ENCODE results near the gene CUX1.
"Not testable (repeated sequence)": the region's sequence is repeated elsewhere in the genome, so short reads cannot be mapped to it uniquely, and the experiment has no call there.

Gene CUX1

DNA sequence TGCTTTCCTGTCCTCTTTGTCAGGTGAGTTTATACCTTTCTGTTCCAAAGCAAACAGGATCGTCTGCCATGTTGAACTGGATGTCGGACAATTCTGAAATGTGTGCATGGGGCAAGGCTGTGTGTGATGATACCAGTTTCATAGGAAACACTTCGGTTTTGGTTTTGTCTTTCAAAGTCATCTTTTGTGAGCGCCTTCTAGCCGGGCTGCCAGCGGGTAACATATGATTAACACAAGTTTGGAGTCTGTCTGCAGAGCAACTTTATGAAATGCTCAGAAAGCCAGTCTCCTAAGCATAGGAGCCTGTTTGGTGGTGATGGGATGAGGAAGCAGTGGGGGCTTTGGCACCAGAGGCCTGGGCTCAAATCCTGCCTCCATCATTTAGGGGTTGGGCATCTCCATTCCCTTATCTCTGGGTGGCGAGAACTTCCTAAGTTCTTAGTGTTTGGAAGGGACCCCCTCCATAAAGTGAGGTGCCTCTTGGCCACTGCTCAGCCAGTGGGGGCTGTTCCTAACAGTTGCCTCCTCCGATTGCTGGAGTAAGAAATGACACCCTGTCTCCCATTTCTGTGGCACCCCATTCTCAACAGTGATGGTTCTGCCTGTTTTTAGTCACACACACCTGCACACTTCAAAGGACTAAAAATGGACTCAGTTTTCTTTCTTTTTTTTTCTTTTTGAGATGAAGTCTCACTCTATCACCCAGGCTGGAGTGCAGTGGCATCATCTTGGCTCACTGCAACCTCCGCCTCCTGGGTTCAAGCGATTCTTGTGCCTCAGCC is 36.8 kb downstream of the CUX1 start:
- no peak for DNase-seq

DNA sequence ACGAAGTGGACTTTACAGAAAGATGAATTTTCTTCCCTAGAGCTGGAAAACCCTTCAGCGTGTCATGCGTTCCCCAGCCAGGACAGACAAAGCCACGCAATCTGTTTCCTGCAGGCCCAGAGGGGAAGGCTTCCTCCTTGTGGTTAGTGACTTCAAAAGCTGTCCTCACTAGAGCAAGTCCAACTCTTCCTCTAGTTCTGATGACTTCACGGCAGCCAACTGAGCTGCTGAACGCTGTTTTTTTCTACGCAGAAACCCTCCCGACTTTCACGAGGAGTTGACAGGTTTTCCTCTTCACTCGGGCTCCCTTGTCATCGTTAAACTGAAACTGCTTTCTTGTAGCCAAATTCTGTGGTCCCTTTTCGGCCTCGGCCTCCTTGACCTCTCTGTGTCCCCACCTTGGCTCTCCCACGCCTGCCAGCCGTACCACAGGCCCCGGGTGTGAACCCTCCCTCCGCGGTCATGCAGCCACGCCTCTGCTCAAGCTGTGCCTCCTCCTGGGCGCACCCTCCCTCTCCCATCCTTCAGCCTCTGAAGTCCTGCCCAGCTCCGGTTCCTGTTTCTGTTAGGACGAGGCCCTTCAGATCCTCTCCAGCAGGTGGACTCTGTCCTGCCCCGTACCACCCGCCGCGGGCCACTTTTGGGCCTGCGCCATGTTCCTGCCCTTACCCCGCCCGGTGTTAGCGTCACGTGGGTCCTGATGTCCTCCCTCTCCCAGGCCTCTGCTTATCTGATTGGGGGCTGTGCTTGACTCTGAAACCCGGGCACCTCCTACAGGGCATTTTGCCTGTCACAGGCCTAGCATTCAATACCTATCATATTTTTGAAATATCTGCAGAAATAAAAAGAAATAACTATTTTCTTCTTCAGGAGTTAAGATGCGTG is 39.3 kb downstream of the CUX1 start:
- peak; percentile 62 to 67 for DNase-seq

DNA sequence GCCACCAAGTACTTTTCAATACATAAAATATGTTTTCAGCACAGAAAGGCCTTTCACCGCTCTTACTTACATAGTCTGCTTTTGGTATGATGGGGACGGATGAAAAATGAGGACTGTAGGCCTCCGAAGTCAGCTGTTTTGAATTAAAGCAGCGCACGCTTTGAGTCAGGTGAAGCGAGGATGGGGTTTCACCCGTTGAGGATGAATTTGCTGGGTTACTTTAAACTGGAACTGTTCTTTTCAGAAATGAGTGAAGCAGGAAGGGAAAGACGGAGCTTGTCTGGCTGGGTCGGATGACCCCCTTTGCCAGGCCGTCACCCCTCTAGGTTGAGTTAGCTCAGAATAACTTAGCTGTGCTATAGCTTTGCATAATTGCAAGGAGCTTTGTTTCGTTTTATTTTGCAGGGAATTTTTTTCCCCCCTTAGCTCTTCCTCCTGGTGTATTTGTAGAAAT is 40.0 kb downstream of the CUX1 start:
- no peak for DNase-seq

DNA sequence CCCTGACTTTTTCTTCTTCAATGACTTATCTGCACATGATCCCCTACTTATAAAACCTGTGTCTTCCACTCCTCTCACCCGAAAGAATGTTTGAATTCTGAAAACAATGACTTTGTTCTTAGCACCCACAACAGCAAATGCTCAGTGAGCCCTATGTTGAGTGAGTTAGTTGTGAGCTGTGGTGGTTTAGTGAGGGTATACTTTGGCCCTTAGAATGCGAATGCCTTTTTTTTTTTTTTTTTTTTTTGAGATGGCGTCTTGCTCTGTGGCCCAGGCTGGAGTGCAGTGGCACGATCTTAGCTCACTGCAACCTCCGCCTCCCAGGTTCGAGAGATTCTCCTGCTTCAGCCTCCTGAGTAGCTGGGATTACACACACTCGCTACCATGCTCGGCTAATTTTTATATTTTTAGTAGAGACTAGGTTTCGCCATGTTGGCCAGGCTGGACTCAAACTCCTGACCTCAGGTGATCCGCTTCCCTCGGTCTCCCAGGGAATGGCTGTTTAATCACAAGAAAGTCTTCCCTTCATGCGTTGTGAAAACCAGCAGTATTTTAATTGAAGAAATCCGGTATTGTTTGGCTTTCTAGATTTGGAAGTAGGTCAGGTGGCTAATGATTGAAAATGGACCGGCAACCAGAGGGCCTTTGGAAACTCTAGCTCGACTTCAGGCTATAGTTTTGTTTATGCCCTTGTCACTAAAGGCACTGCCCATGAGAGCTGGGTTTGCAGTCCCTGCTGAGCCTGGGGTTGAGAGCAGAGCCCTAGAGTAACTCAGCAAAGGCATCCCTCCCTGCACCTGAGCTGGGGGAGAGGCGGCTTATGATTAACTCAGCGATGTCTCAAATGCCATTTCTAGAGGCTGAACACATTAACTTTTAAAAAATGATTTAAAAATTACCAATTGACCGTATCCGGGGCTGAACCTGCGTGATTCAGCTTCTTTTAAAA is 41.3 kb downstream of the CUX1 start:
- no peak for DNase-seq

DNA sequence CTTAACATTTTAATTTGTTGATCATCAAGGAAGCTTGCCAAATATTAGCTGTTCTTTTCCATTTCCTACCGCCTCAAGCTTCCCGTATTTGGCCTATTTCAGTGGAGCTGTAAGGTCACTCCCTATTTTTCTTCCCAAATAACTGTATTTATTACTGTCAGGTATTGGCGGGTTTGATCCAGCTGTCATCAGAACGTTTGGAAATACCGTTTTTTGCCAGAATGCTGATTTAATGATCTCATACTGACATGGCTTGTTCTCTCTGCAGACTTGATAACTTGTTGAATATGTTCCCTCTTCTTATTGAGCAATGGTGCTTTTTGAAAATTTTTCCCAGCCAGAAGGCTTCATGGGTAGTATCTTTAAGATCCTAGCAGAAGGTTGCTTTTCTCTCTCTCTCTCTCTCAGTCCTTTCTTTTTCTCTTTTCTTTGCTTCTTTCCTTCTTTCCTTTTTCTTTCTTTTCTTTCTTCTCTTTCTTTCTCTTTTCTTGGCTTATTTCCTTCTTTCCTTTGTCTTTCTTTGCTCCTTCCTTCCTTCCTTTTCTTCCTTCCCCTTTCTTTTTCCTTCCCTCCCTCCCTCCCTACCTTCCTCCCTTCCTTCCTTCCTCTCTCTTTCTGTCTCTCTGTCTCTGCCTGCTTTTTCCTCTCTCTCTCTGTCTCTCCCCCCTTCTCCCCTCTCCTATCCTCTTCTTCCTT is 42.1 kb downstream of the CUX1 start:
- DNase-seq: no peak

DNA sequence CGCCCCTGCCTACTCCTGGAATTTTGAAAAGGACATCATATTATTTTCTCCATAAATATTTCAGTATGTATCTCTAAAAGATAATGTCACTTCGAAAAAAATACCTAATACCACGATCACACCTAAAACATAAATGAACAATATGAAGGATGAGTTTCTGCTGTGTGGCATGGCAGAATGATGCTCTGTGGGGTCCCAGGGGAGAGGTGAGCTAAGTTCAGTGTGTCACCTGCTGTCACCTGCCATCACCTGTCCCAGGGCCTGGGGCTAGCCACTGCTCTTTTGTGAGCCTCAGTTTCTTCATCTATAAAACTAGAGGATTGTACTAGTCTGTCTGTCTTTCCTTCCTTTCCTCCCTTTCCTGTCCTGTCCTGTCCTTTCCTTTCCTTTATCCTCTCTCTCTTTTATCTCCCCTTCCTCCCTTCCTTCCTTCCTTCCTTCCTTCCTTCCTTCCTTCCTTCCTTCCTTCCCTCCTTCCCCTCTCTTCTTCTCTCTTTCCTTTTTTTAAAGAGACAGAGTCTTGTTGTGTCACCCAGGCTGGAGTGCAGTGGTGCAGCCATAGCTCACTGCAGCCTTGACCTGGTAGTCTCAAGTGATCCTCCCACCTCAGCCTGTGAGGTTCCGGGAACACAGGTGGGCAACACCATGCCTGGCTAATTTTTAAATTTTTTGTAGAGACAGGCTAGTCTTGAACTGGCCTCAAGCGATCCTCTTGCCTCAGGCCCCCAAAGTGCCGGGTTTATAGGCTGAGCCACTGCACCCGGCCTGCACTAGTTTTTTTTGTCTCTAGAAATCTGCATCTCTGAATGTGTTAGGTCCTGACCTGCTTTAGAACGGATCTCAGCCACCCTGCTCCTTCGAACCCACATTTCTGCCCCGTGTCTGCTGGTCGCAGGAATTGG is 43.1 kb downstream of the CUX1 start:
- DNase-seq: no peak

DNA sequence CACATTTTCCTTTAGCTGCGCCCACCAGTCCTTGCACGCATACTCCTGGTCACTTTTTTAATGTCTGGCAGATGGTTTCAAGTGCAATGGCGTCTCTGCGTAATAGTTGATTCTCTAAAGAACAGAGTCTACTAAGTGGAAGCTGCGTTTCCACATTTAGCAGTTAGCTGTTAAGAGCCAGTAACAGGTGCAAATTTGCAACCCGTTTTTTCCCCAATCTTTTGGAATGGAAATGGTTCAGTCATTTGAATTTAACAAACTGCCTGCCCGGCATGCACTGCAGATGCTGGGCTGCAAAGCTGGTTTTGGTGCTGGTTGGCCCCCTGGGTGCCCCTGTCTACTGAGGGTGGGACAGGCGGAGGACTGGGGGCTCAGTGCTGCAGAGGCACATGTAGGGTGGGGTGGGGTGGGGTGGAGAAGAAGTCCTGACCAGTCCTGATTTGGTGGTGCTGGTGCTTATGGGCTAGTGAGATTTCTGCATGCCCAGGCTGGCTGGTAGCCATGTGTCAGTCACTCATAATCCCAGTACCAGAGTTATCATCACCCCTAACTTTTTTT is 43.9 kb downstream of the CUX1 start:
- DNase-seq: no peak

DNA sequence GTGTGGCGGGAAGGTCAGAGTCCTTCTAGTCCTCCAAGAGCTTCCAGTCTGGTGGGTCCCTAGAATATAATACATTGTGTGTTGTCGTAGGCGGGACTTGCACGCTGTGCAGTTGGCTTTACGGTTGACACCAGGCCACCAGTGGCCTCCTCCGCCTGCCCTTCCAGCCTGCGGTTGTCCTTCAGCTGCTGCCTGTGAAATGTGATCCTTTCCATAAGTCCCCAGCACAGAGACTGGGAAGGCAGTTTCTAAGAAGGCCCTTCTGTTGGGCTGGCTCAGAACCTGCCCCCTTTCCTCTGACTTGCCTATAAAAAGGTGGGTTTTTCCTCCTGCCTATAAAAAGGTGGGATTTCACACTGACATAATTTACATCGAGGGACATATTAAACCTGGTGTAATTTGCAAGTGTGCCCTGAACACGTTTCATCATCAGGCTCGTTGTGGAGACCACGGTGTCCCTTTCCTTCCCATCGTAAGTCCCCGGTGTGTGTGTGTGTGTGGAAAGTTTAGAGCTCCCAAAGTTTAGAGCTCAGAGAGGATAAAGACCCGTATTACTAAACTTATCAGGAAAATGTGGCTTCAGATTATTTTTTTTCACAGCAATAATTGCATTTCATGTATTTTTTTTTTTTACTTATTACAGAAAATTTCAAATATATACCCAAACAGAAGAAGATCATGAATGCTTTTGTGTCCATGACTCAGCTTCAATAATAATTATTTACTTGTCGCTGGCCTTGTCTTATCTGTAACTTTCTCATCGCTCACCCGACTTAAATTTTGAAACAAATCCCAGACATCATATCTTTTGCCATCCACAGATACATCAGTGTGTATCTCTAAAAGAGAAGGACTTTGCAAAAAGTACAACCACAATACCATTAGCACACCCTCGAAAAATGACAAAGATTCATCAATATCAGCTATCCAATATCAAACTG is 45.1 kb downstream of the CUX1 start:
- DNase-seq: no peak

DNA sequence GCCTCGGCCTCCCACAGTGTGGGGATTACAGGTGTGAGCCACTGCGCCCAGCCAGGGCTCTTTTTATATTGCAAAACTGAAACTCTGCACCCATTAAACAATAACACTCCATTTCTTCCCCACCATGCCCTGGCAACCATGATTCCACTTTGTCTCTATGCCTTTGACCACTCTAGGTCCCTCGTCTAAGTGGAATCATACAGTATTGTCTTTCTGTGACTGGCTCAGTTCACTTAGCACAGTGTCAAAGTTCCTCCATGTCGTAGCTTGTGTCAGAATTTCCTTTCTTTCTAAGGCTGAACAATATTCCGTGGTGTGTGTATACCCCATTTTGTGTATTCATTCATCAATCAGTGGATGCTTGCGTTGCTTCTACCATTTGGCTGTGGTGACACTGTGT is 46.2 kb downstream of the CUX1 start:
- DNase-seq: no peak

DNA sequence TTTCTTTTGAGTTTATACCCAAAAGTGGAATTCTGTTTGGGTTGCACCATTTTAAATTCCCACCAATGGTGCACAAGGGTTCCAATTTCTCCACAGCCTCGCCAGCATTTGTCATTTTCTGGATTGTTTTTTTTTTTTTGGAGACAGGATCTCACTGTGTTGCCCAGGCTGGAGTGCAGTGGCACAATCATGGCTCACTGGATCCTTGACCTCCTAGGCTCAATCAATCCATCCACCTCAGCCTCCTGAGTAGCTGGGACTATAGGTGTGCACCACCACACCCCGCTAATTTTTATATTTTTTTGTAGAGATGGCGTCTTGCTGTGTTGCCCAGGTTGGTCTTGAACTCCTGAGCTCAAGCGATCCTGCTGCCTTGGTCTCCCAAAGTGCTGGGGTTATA is 46.6 kb downstream of the CUX1 start:
- no peak for DNase-seq

DNA sequence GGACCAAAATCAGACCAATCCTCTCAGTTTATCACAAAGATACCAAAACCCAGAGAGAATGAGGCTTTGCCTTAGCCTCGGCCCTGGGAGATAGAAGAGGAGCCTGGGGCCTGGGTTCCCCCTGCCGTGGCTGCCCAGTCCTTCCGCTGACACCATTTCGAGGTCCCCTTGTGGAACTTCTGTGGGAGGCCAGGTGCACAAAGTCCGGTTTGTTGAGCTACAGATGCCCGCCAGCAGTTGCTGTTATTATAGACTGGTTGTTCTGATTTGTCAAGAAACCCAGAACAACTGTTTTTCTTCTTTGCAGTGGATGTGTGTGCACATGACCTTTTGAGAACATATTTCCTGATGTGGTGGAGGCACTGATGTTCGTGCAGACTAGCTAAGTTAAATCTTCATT is 47.6 kb downstream of the CUX1 start:
- DNase-seq: no peak

DNA sequence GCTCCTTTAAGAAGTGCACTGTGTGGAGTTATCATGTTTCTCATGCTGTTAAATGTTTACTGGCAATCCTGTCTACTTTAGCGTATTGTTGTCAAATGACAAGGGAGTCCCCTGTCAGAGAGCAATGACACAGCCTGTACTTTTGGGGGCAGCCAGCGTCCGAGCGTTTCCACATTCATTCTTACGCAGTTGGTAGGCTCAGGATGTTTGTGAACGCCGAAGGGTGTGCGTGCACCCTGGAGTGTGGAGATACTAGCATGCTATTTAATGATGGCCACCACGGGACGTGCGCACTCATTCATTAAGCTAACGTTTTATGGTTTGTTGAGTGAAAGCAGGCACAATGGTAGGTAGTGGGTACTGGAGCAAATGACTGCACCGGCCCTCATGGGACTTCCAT is 48.0 kb downstream of the CUX1 start:
- no peak for DNase-seq

DNA sequence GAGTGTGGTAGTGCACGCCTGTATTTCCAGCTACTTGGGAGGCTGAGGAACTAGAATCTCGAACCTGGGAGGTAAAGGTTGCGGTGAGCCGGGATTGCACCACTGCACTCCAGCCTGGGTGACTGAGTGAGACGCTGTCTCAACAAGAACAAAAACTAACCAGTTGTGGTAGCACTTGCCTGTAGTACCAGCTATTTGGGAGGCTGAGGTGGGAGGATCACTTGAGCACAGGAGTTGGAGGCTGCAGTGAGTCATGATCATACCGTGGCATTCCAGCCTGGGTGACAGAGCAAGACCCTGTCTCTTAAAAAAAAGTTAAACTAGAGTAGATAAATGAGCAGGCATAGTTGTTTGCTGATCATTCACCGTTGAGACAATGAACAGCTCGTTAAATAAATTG is 48.9 kb downstream of the CUX1 start:
- no peak for DNase-seq

DNA sequence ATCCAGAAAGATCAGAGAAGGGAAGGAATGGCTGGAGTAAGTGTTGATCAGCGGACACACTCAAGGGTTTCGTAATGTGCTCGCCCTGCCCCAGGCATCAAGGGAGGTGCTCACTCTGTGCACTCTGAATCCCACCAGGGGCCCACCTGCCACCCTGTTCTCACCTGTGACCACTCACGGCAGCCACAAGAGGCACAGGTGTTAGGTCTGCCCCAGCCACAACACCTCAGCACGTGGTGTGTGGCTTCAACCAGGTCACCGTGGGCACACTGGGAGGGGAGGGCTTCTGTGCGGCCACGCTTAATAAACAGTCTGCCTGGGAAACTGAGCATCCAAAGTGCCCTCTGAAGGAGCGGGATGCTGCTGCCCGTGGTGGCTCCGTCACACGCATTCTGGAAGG is 49.8 kb downstream of the CUX1 start:
- no peak for DNase-seq

DNA sequence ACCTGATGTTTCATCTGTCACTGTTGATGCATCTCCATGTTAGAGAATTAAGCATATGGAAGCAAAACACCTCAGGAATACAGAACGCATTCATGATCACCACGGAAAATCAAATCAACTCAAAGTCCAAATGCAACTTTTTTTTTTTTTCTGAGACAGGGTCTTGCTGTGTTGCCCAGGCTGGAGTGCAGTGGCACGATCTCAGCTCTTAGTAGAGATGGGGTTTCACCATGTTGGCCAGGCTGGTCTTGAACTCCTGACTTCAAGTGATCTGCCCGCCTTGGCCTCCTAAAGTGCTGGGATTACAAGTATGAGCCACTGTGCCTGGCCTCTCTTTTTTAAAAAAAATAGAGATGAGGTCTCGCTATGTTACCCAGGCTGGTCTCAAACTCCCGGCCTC is 50.3 kb downstream of the CUX1 start:
- DNase-seq: not testable (repeated sequence)

DNA sequence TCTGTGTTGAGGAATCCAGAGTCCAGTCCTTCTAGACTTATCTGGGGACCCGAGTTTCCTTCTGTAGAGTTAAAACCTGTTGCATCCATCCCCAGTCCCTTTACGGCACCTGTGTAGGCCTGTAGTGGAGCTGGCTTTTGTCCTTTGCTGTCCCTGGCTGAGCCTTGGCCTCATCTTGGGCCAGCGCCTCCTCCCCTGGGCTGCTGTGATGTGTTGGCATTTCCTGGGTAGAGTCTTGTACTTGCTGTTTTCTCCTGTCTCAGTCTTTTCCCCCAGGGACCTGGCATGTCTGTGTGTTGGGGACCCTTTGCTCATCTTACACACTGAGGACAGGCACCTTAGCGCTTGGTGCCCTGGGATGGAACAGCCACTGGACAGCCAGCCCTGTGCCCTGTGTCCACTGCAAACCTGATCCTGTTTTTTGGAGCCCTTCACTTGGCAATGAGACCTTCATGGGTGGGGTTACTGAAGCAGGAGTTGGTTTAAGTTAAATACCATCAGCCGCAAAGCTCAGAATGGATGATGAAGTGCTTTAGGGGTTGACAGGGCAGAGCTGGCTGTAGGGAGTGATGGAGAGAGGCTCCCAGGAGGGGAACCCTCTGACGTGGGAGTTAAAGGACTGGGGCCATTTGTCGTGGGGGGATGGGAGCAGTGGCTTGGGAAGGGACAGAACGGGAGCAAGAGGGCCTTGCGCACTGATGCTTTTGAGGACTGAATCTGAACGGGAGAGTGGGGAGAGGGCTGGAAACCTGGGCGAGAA is 50.9 kb downstream of the CUX1 start:
- DNase-seq: no peak

DNA sequence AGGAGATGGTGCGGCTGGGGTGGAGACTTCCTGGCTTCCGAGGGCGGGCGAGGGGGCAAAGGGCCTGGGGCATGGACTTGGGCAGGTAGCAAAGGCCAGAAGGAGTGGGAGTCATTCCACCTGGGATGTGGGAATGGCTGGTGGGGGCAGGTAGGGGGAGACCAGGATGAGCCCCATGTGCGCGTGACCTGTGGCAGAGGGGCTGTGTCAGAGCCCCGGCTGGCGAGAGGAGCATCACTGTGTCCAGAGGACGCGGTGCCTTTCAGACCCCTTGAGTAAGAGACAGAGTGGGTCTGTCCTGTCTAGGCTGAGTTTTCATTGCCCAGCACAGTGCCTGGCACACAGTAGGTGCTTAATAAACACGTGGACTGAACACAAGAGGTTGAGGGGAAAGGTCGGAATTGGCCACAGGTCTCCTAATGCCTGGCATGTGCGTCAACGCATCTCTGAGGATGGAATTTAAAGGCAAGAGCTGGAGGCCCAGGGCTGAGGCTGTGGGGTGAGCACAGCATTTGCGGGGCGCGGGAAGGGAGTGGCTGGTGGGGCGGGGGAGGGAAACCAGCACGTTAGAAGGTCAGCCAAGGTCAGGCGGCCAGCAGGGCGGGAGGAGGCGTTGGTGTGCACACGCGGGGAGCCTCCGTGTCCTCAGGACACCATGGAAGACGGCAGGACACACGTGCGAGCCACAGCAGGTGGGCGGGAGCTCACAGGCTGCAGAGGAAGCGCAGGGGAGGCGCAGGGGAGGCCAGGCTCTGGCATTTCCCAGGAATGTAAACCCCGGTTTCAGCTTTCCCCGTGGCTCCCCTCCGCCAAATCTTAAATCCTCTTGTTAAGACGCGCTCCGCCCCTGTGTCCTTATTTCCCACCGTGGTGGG is 51.8 kb downstream of the CUX1 start:
- DNase-seq: no peak

DNA sequence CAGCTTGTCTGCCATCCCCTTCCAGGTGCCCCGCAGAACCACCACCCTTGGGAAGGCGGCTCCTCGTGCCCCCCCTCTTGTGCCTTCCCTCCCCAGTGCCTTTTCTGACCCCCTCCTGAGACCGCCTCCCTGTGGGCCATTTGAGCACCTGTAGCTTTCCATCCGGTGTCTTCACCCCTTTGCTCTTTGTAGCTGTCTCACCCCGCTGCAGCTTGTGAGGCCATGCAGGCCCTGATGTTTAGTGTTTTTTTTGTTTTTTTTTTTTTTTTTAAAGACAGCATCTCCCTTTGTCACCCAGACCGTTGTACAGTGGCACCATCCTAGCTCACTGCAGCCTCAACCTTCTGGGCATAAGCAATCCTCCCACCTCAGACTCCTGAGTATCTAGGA is 52.5 kb downstream of the CUX1 start:
- no peak for DNase-seq
